HepG2 (cell line): ENCODE results near the gene C1orf226. TPM values are rescaled to one million over a fixed set of nuclear protein-coding genes. Genes with fewer than 3 reads are reported as not detected.

Experiments used
- ATAC-seq: fragments of 200-7000 bp; cut with Tn5 transposase; 3 replicates; pipeline ENCODE4 v1.9.1; 2020; ENCODE audit warnings: mild to moderate bottlenecking, moderate library complexity
- BruUV-seq: library from RNA; stranded (reverse); fragments of 400-500 nt; replicated peaks from 2 replicates; lab custom pipeline; 2021; lab: Mats Ljungman, UMichigan
- CTCF ChIA-PET: fragments of 300-600 bp; formaldehyde crosslinking; extraction: SDS; loops from one replicate; lab custom pipeline; 2021; ENCODE audit warnings: low total read pairs, inconsistent platforms, low intra/inter-chr PET ratio; lab: Yijun Ruan, JAX
- POLR2A ChIA-PET: fragments of 350-600 bp; sonication (Branson Sonifier 250); formaldehyde crosslinking; loops from one replicate; lab custom pipeline; 2020; ENCODE audit warnings: antibody characterized with exemption, inconsistent platforms; lab: Yijun Ruan, JAX
- DNase-seq: peaks from one replicate; pipeline ENCODE4 v3.0.0-alpha.2; 2015; ENCODE audit warnings: low spot score
- FAIRE-seq: peaks from 3 replicates; lab custom pipeline; 2011; peaks lifted over from hg19 to GRCh38; lab: Jason Lieb, UNC
- H2AFZ ChIP-seq: one replicate; pipeline ENCODE4 v1.6.1; 2011; ENCODE audit warnings: low read length, inconsistent platforms
- H3K27ac ChIP-seq: fragments of 300-600 bp; 3 replicates; pipeline ENCODE4 v1.8.0; 2011; ENCODE audit warnings: mixed run types, mild to moderate bottlenecking, mixed read lengths, low read length, inconsistent platforms; ENCODE audit not compliant: insufficient read depth; ENCODE audit errors: extremely low read length
- H3K27me3 ChIP-seq, 2 experiments: fragments of 200-600 bp in 1 of 2; 2 replicates in 1 of 2; 3 replicates in 1 of 2; pipeline versions ENCODE4 v1.6.0 to v1.8.0; 2011; ENCODE audit warnings: low read length in 2 of 2, mild to moderate bottlenecking in 2 of 2, moderate library complexity in 2 of 2, inconsistent platforms in 1 of 2; ENCODE audit not compliant: insufficient read depth in 2 of 2, control insufficient read depth in 1 of 2
- H3K36me3 ChIP-seq, 2 experiments: fragments of 200-600 bp in 1 of 2; replicated peaks in 1 of 2; 2 replicates in 1 of 2; 3 replicates in 1 of 2; pipeline versions ENCODE4 v1.5.1 to v1.8.0; 2011; ENCODE audit warnings: low read length in 2 of 2, inconsistent platforms in 1 of 2; ENCODE audit not compliant: insufficient read depth in 2 of 2, control insufficient read depth in 1 of 2
- H3K4me1 ChIP-seq: 2 replicates; pipeline ENCODE4 v1.5.1; 2012; ENCODE audit warnings: low read length, inconsistent platforms; ENCODE audit not compliant: insufficient read depth
- H3K4me2 ChIP-seq: 2 replicates; pipeline ENCODE4 v1.6.0; 2011; ENCODE audit warnings: low read depth, low read length, inconsistent platforms
- H3K4me3 ChIP-seq, 3 experiments: fragments of 200-600 bp in 1 of 3; sonication (generic), shearing (Covaris generic) in 1 of 3; replicated peaks in 1 of 3; 2 replicates each; pipeline ENCODE4 v1.5.1; 2011 to 2016; ENCODE audit warnings: low read length in 3 of 3, inconsistent platforms in 2 of 3, low read depth in 2 of 3, mild to moderate bottlenecking in 2 of 3, control low read depth in 1 of 3, mixed read lengths in 1 of 3; ENCODE audit not compliant: insufficient read depth in 1 of 3
- H3K79me2 ChIP-seq: one replicate; pipeline ENCODE4 v1.6.1; 2011; ENCODE audit warnings: low read length, inconsistent platforms; ENCODE audit not compliant: insufficient read depth
- H3K9ac ChIP-seq: 2 replicates; pipeline ENCODE4 v1.6.0; 2011; ENCODE audit warnings: mild to moderate bottlenecking, low read depth, low read length, inconsistent platforms; ENCODE audit not compliant: insufficient read depth
- H3K9me3 ChIP-seq: 2 replicates; pipeline ENCODE4 v1.5.1; 2012; ENCODE audit warnings: mild to moderate bottlenecking, low read length
- H4K20me1 ChIP-seq: 2 replicates; pipeline ENCODE4 v1.6.0; 2011; ENCODE audit warnings: inconsistent platforms, mild to moderate bottlenecking, low read length, moderate library complexity; ENCODE audit not compliant: insufficient read depth
- AHDC1 ChIP-seq: sonication (generic); formaldehyde crosslinking; IDR thresholded peaks from 2 replicates; pipeline ENCODE4 v1.5.1; 2020; ENCODE audit warnings: mild to moderate bottlenecking, missing genetic modification reagents, borderline replicate concordance
- ARNT2 ChIP-seq: sonication (generic); formaldehyde crosslinking; IDR thresholded peaks from 2 replicates; pipeline ENCODE4 v1.8.0; 2022; ENCODE audit warnings: mild to moderate bottlenecking, low read depth, missing genetic modification reagents, moderate library complexity
- ERF ChIP-seq: IDR thresholded peaks from 2 replicates; pipeline ENCODE4 v1.6.1; 2018; ENCODE audit warnings: missing biosample characterization, missing genetic modification reagents
- GABPB1 ChIP-seq: IDR thresholded peaks from 2 replicates; pipeline ENCODE4 v1.6.1; 2016; ENCODE audit warnings: mild to moderate bottlenecking, missing genetic modification reagents, moderate library complexity, missing compliant biosample characterization
- HDAC6 ChIP-seq: fragments of 200-600 bp; sonication (generic); IDR thresholded peaks from 2 replicates; pipeline ENCODE4 v1.7.0; 2017; ENCODE audit warnings: mild to moderate bottlenecking, antibody characterized with exemption, low read length, low read depth
- HNRNPH1 ChIP-seq: fragments of 200-400 bp; formaldehyde crosslinking; optimal IDR thresholded peaks from 2 replicates; pipeline ENCODE3; 2017; ENCODE audit warnings: mild to moderate bottlenecking, low read depth, low read length
- KDM1A ChIP-seq: IDR thresholded peaks from 2 replicates; pipeline ENCODE4 v1.6.1; 2016; ENCODE audit warnings: missing compliant biosample characterization
- RAD51 ChIP-seq: fragments of 450-650 bp; IDR thresholded peaks from 2 replicates; pipeline ENCODE4 v1.6.1; 2016; ENCODE audit warnings: borderline replicate concordance
- ZBTB14 ChIP-seq: sonication (generic); formaldehyde crosslinking; IDR thresholded peaks from 2 replicates; pipeline ENCODE4 v1.4.0; 2020; ENCODE audit warnings: missing genetic modification reagents
- ZBTB3 ChIP-seq: sonication (generic); formaldehyde crosslinking; IDR thresholded peaks from 2 replicates; pipeline ENCODE4 v1.4.0; 2020; ENCODE audit warnings: low read depth, mild to moderate bottlenecking, moderate library complexity, missing genetic modification reagents, borderline replicate concordance
- ZBTB43 ChIP-seq: sonication (generic); formaldehyde crosslinking; conservative IDR thresholded peaks from 2 replicates; pipeline ENCODE4 v1.4.0; 2020; ENCODE audit warnings: missing genetic modification reagents
- ZNF136 ChIP-seq: sonication (generic); formaldehyde crosslinking; IDR thresholded peaks from 2 replicates; pipeline ENCODE4 v1.8.1; 2022; ENCODE audit warnings: low read depth, mild to moderate bottlenecking, moderate library complexity, missing genetic modification reagents
- ZNF335 ChIP-seq: sonication (generic); formaldehyde crosslinking; IDR thresholded peaks from 2 replicates; pipeline ENCODE4 v1.4.0; 2020; ENCODE audit warnings: missing genetic modification reagents
- ZNF674 ChIP-seq: sonication (generic); formaldehyde crosslinking; IDR thresholded peaks from 2 replicates; pipeline ENCODE4 v1.5.0; 2020; ENCODE audit warnings: low read depth, mild to moderate bottlenecking, missing genetic modification reagents
- ZNF816 ChIP-seq: sonication (generic); formaldehyde crosslinking; IDR thresholded peaks from 2 replicates; pipeline ENCODE4 v1.8.0; 2022; ENCODE audit warnings: missing genetic modification reagents, mild to moderate bottlenecking, borderline replicate concordance
- ZSCAN21 ChIP-seq: sonication (generic); formaldehyde crosslinking; IDR thresholded peaks from 2 replicates; pipeline ENCODE4 v1.8.0; 2022; ENCODE audit warnings: mild to moderate bottlenecking, missing genetic modification reagents, moderate library complexity, borderline replicate concordance
- WGBS: methylation state at CpG from one replicate; pipeline ENCODE4 v1.1.6; 2017; ENCODE audit warnings: low lambda C conversion rate; 5-methylcytosine and 5-hydroxymethylcytosine counted together
- in situ Hi-C: cut with HindIII; loops from 2 replicates; pipeline ENCODE4 v1.10.0; 2017; ENCODE audit warnings: low pct_unique_long_range_greater_than_20kb; ENCODE audit not compliant: extremely low pct_ligation_motif_present
- intact Hi-C: fragments of 100-400 bp; cut with micrococcal nuclease; formaldehyde crosslinking; loops from one replicate; pipeline ENCODE4 v1.10.0; 2022; ENCODE audit not compliant: unreplicated experiment
- polyA plus RNA-seq, 8 experiments: library from polyadenylated mRNA; depleted of rRNA in 3 of 8; stranded (reverse) in 7 of 8; unstranded in 1 of 8; fragments of >200 nt; fragmentation: Illumina TruSeq in 4 of 8; extraction: Trizol in 4 of 8; gene quantifications; 2 replicates each; pipeline versions ENCODE4 v1.2.1 to v1.2.3, GENCODE V29; 2011 to 2016; ENCODE audit warnings: low read depth in 4 of 8, missing spikeins in 1 of 8, mixed read lengths in 1 of 8; ENCODE audit not compliant: insufficient read depth in 1 of 8
- total RNA-seq, 5 experiments: library from RNA; depleted of rRNA; stranded (reverse); fragments of >200 nt; fragmentation: Illumina TruSeq; extraction: Trizol; gene quantifications; 2 replicates each; pipeline ENCODE4 v1.2.3, GENCODE V29; 2016; ENCODE audit warnings: low read depth in 1 of 5

Gene C1orf226
- total and polyA plus RNA-seq, 2 of the 13 experiments (the other 11 are each of a cell fraction or from before 2014, with no cell fraction given) = 4.7 to 4.9 TPM

- TF ChIP-seq AHDC1 (CRISPR knock-in tag) = no peak
- TF ChIP-seq ZNF335 (CRISPR knock-in tag) = no peak
- no peak for TF ChIP-seq ZNF674 (CRISPR knock-in tag)
These were observed 47.5 kb upstream of the C1orf226 start (continued) for GRCh38 chr1:162333991-162334390.

- ATAC-seq = no peak
- WGBS = 98% methylated on average over 5 of the region's 5 CpGs
- Histone ChIP-seq H3K36me3 (peaks cover 0 to 24% of the 10 kb centered on the region in 2 experiments; a peak in 2 of 5 replicates), H3K4me2 (no peak overlapping the region), H3K4me1 (no peaks in the 10 kb centered on the region), H4K20me1 (no peaks in the 10 kb centered on the region), H3K9me3 (no peaks in the 10 kb centered on the region), H3K27me3 (no peaks in the 10 kb centered on the region), H2AFZ (no peak overlapping the region), H3K27ac (no peak overlapping the region), H3K9ac (no peak overlapping the region), H3K4me3 (no peak overlapping the region), H3K79me2 (no peaks in the 10 kb centered on the region)
- FAIRE-seq = no peak
- intact Hi-C loops (no loop called here), in situ Hi-C loops (no loop called here)
- CTCF ChIA-PET = no interaction called here
- POLR2A ChIA-PET = no interaction called here
- DNase-seq = no peak
- BruUV-seq = no TSS peak
- no peak for TF ChIP-seq GABPB1 (CRISPR knock-in tag)
- TF ChIP-seq RAD51 = no peak
- TF ChIP-seq ERF (CRISPR knock-in tag) = no peak
- no peak for TF ChIP-seq ZNF136
- TF ChIP-seq ZNF816 (CRISPR knock-in tag) = no peak
- no peak for TF ChIP-seq ARNT2 (CRISPR knock-in tag)
- TF ChIP-seq ZSCAN21 (CRISPR knock-in tag) = no peak
- TF ChIP-seq HDAC6 = no peak
- no peak for TF ChIP-seq ZBTB43 (CRISPR knock-in tag)
- no peak for TF ChIP-seq ZBTB14 (CRISPR knock-in tag)
- no peak for TF ChIP-seq ZBTB3 (CRISPR knock-in tag)
- TF ChIP-seq KDM1A (CRISPR knock-in tag) = no peak
- TF ChIP-seq HNRNPH1 = no peak
- TF ChIP-seq, all 625 proteins: peak for 0
These were observed 46.4 kb upstream of the C1orf226 start for GRCh38 chr1:162335126-162335525.
